BJ (cell line): ENCODE measurements around the gene APCDD1. TPM values are rescaled to one million over a fixed set of nuclear protein-coding genes. Genes with fewer than 3 reads are reported as not detected.
"Not testable (repeated sequence)": the region's sequence is repeated elsewhere in the genome, so short reads cannot be mapped to it uniquely, and the experiment has no call there.

Experiments
- CTCF ChIA-PET: fragments of 350-600 bp; formaldehyde crosslinking; extraction: SDS; loops from one replicate; lab custom pipeline; 2021; ENCODE audit warnings: antibody characterized with exemption, inconsistent platforms; lab: Yijun Ruan, JAX
- POLR2A ChIA-PET: fragments of 300-600 bp; sonication (Branson Sonifier 250); formaldehyde crosslinking; extraction: SDS; loops from one replicate; lab custom pipeline; 2021; ENCODE audit warnings: antibody characterized with exemption; lab: Charles Lee
- DNase-seq: peaks from one replicate; pipeline ENCODE4 v3.0.0-alpha.2; 2011; ENCODE audit warnings: low read depth
- H3K27me3 ChIP-seq: 2 replicates; pipeline ENCODE4 v1.6.0; 2011; ENCODE audit warnings: low read length; ENCODE audit not compliant: control insufficient read depth, insufficient read depth
- H3K36me3 ChIP-seq: 2 replicates; pipeline ENCODE4 v1.5.1; 2011; ENCODE audit warnings: low read length; ENCODE audit not compliant: control insufficient read depth, insufficient read depth
- H3K4me3 ChIP-seq: 2 replicates; pipeline ENCODE4 v1.5.1; 2011; ENCODE audit warnings: low read depth, mild to moderate bottlenecking, control low read depth, low read length
- CTCF ChIP-seq: IDR thresholded peaks from 2 replicates; pipeline ENCODE4 v1.5.1; 2011; ENCODE audit warnings: low read depth, mild to moderate bottlenecking, control low read depth, inconsistent platforms, low read length, moderate library complexity; ENCODE audit not compliant: insufficient read depth
- polyA plus RNA-seq: library from polyadenylated mRNA; depleted of rRNA; stranded (reverse); fragments of >200 nt; gene quantifications from 2 replicates; pipeline ENCODE4 v1.2.3, GENCODE V29; 2011

The APCDD1 gene
- polyA plus RNA-seq, 1 experiment, result 32.4 TPM

- peaks cover 6% of the 10 kb centered on the region; the same call in 1 of the 2 replicates for H3K27me3 ChIP-seq
- CTCF ChIA-PET, result no interaction called here
- no peak for DNase-seq
- POLR2A ChIA-PET, result no interaction called here
- H3K36me3 ChIP-seq, result no peaks in the 10 kb centered on the region
- H3K4me3 ChIP-seq, result no peak overlapping the region
- no peak for TF ChIP-seq CTCF
These were observed 9.3 kb downstream of the APCDD1 start for GRCh38 chr18:10463741-10464140.

- H3K27me3 ChIP-seq, POLR2A ChIA-PET, H3K36me3 ChIP-seq, H3K4me3 ChIP-seq, DNase-seq, CTCF ChIA-PET: not testable (repeated sequence)
These were observed 9.8 kb downstream of the APCDD1 start for GRCh38 chr18:10464161-10464648.

GRCh38 chr18:10465174-10465939, 10.9 kb downstream of the APCDD1 start:
- DNase-seq, result no peak
- POLR2A ChIA-PET, result no interaction called here

GRCh38 chr18:10470429-10470828, 16.0 kb downstream of the APCDD1 start:
- CTCF ChIA-PET, result interaction anchor here (1.1 kb wide), 1 partner anchor 12 kb away, joined by 3 read pairs; no protein-coding TSS in a partner anchor
- Histone ChIP-seq H3K27me3 (peaks cover 6% of the 10 kb centered on the region; the same call in 1 of the 2 replicates), H3K4me3 (no peak overlapping the region), H3K36me3 (no peaks in the 10 kb centered on the region; the same call in 1 of the 2 replicates)
- DNase-seq, result no peak
- TF ChIP-seq CTCF, result no peak
- POLR2A ChIA-PET, result no interaction called here

More at GRCh38 chr18:10465174-10465939, 10.9 kb downstream of the APCDD1 start:
- CTCF ChIA-PET, result no interaction called here
- no peaks in the 10 kb centered on the region for H3K36me3 ChIP-seq
- TF ChIP-seq CTCF, result no peak
- peaks cover 6% of the 10 kb centered on the region; the same call in 1 of the 2 replicates for H3K27me3 ChIP-seq
- no peak overlapping the region for H3K4me3 ChIP-seq

GRCh38 chr18:10471574-10471973, 17.1 kb downstream of the APCDD1 start:
- POLR2A ChIA-PET, result no interaction called here

More at GRCh38 chr18:10471574-10471973, 17.1 kb downstream of the APCDD1 start:
- DNase-seq, result no peak
- Histone ChIP-seq H3K36me3 (no peaks in the 10 kb centered on the region; the same call in 1 of the 2 replicates), H3K27me3 (peaks cover 2% of the 10 kb centered on the region; the same call in 1 of the 2 replicates), H3K4me3 (no peak overlapping the region)
- CTCF ChIA-PET, result no interaction called here
- no peak for TF ChIP-seq CTCF
